GM23338 (cell line): ENCODE measurements around the gene RASSF10. TPM values are rescaled to one million over a fixed set of nuclear protein-coding genes. Genes with fewer than 3 reads are reported as not detected.

Source experiments
- ATAC-seq: fragments of 200-7000 bp; cut with Tn5 transposase; 3 replicates; pipeline ENCODE4 v1.9.1; 2020
- DNase-seq: peaks from one replicate; pipeline ENCODE4 v3.0.0-alpha.2; 2015; ENCODE audit warnings: low spot score
- H2AFZ ChIP-seq: fragments of 200-600 bp; sonication (generic); 2 replicates; pipeline ENCODE4 v1.8.0; 2016; ENCODE audit warnings: antibody characterized with exemption, mild to moderate bottlenecking, moderate library complexity
- H3F3A ChIP-seq: fragments of 200-600 bp; sonication (generic); replicated peaks from 2 replicates; pipeline ENCODE4 v1.8.0; 2017; ENCODE audit warnings: antibody characterized with exemption, mixed run types, low read depth
- H3K27ac ChIP-seq: fragments of 200-600 bp; sonication (generic); 2 replicates; pipeline ENCODE4 v1.6.1; 2016; ENCODE audit warnings: low read depth
- H3K27me3 ChIP-seq: fragments of 200-600 bp; sonication (generic); 2 replicates; pipeline ENCODE4 v1.8.0; 2016; ENCODE audit warnings: mild to moderate bottlenecking, mixed run types, moderate library complexity; ENCODE audit not compliant: insufficient read depth
- H3K36me3 ChIP-seq: fragments of 200-600 bp; sonication (generic); 2 replicates; pipeline ENCODE4 v1.8.0; 2016; ENCODE audit warnings: mild to moderate bottlenecking; ENCODE audit not compliant: insufficient read depth
- H3K4me1 ChIP-seq: fragments of 200-600 bp; sonication (generic); 2 replicates; pipeline ENCODE4 v1.8.0; 2016; ENCODE audit warnings: mild to moderate bottlenecking, moderate library complexity; ENCODE audit not compliant: insufficient read depth
- H3K4me2 ChIP-seq: fragments of 200-600 bp; sonication (generic); 2 replicates; pipeline ENCODE4 v1.7.1; 2017; ENCODE audit warnings: mixed run types
- H3K4me3 ChIP-seq: fragments of 200-600 bp; sonication (generic); 2 replicates; pipeline ENCODE4 v1.6.1; 2016; ENCODE audit warnings: mixed run types
- H3K79me2 ChIP-seq: fragments of 200-600 bp; sonication (generic); replicated peaks from 2 replicates; pipeline ENCODE4 v1.8.0; 2017; ENCODE audit warnings: mild to moderate bottlenecking; ENCODE audit not compliant: insufficient read depth
- H3K9me2 ChIP-seq: fragments of 200-600 bp; sonication (generic); 2 replicates; pipeline ENCODE4 v1.8.0; 2017; ENCODE audit not compliant: insufficient read depth
- H4K20me1 ChIP-seq: fragments of 200-600 bp; sonication (generic); replicated peaks from 2 replicates; pipeline ENCODE4 v1.8.0; 2017; ENCODE audit warnings: mild to moderate bottlenecking; ENCODE audit not compliant: insufficient read depth
- H3K27ac Mint-ChIP-seq: 2 replicates; pipeline ENCODE4 v1.8.0; 2020; ENCODE audit warnings: inconsistent platforms, mild to moderate bottlenecking, moderate library complexity, mixed read lengths
- H3K27me3 Mint-ChIP-seq: 3 replicates; pipeline ENCODE4 v1.8.0; 2022; ENCODE audit warnings: low read depth, mild to moderate bottlenecking, moderate library complexity, mixed read lengths, inconsistent platforms; ENCODE audit not compliant: insufficient read depth, poor library complexity
- H3K36me3 Mint-ChIP-seq: 3 replicates; pipeline ENCODE4 v1.8.0; 2021; ENCODE audit warnings: low read depth, mild to moderate bottlenecking, inconsistent platforms, moderate library complexity, mixed read lengths
- H3K4me1 Mint-ChIP-seq: 3 replicates; pipeline ENCODE4 v1.8.0; 2020; ENCODE audit warnings: mild to moderate bottlenecking, inconsistent platforms, mixed read lengths
- H3K4me3 Mint-ChIP-seq: 3 replicates; pipeline ENCODE4 v1.8.0; 2021; ENCODE audit warnings: moderate library complexity, mild to moderate bottlenecking, inconsistent platforms, mixed read lengths
- H3K9me3 Mint-ChIP-seq: 3 replicates; pipeline ENCODE4 v1.8.0; 2020; ENCODE audit warnings: moderate library complexity, mild to moderate bottlenecking, inconsistent platforms, mixed read lengths
- CREB1 ChIP-seq: fragments of 250-450 bp; sonication (Bioruptor Pico); IDR thresholded peaks from 2 replicates; pipeline ENCODE4 v1.5.0; 2020; ENCODE audit warnings: low read depth, mild to moderate bottlenecking, moderate library complexity
- EZH2 ChIP-seq: fragments of 200-600 bp; sonication (generic); IDR thresholded peaks from one replicate; pipeline ENCODE4 v1.8.0; 2017; ENCODE audit warnings: antibody characterized with exemption, mild to moderate bottlenecking, low read depth; ENCODE audit not compliant: unreplicated experiment
- EZH2phosphoT487 ChIP-seq: fragments of 200-600 bp; sonication (generic); IDR thresholded peaks from one replicate; pipeline ENCODE4 v1.8.1; 2018; ENCODE audit warnings: antibody characterized with exemption; ENCODE audit not compliant: unreplicated experiment
- JUNB ChIP-seq: IDR thresholded peaks from one replicate; pipeline ENCODE4 v1.6.1; 2016; ENCODE audit warnings: antibody characterized with exemption; ENCODE audit not compliant: unreplicated experiment
- NANOG ChIP-seq: IDR thresholded peaks from 2 replicates; pipeline ENCODE4 v1.6.1; 2016; ENCODE audit warnings: antibody characterized with exemption, borderline replicate concordance
- POLR2AphosphoS5 ChIP-seq: IDR thresholded peaks from 2 replicates; pipeline ENCODE4 v1.6.1; 2016; ENCODE audit warnings: antibody characterized with exemption, low read depth
- STAT1 ChIP-seq: IDR thresholded peaks from one replicate; pipeline ENCODE4 v1.6.1; 2016; ENCODE audit warnings: antibody characterized with exemption; ENCODE audit not compliant: unreplicated experiment
- ZNF114 ChIP-seq: fragments of 250-450 bp; sonication (Bioruptor Pico); IDR thresholded peaks from 2 replicates; pipeline ENCODE4 v1.5.0; 2020; ENCODE audit warnings: mild to moderate bottlenecking, moderate library complexity
- ZNF331 ChIP-seq: fragments of 250-450 bp; sonication (Bioruptor Pico); IDR thresholded peaks from 2 replicates; pipeline ENCODE4 v1.5.0; 2020; ENCODE audit warnings: low read depth, mild to moderate bottlenecking, moderate library complexity
- polyA plus RNA-seq: library from polyadenylated mRNA; unstranded; fragments of >200 nt; fragmentation: Nextera tagmentation; extraction: Ambion mirVana; gene quantifications from 2 replicates; pipeline ENCODE4 v1.2.1, GENCODE V29; 2016
- total RNA-seq: library from RNA; depleted of rRNA; stranded (reverse); fragments of >200 nt; shearing (Covaris generic); gene quantifications from 2 replicates; pipeline ENCODE4 v1.2.3, GENCODE V29; 2014
- TF ChIP-seq, protein P1 (sequence below): IDR thresholded peaks from 2 replicates; pipeline ENCODE4 v1.6.1; 2016; ENCODE audit warnings: antibody characterized with exemption
- TF ChIP-seq, protein P2 (sequence below): fragments of 250-450 bp; sonication (Bioruptor Pico); IDR thresholded peaks from 2 replicates; pipeline ENCODE4 v1.5.0; 2020; ENCODE audit warnings: mild to moderate bottlenecking, moderate library complexity
- TF ChIP-seq, protein P3 (sequence below): IDR thresholded peaks from one replicate; pipeline ENCODE4 v1.6.1; 2018; ENCODE audit warnings: antibody characterized with exemption; ENCODE audit not compliant: unreplicated experiment
- TF ChIP-seq, protein P4 (sequence below), 2 experiments: fragments of 200-600 bp in 1 of 2; sonication (generic) in 1 of 2; conservative IDR thresholded peaks; 2 replicates each; pipeline versions ENCODE4 v1.5.1 to v1.6.1; 2016 to 2017; ENCODE audit warnings: antibody characterized with exemption in 2 of 2, low read depth in 2 of 2, mild to moderate bottlenecking in 2 of 2, moderate library complexity in 1 of 2

RASSF10 gene
- total and polyA plus RNA-seq, 2 experiments from 2014 or later = 0.13 to 1.8 TPM

DNA sequence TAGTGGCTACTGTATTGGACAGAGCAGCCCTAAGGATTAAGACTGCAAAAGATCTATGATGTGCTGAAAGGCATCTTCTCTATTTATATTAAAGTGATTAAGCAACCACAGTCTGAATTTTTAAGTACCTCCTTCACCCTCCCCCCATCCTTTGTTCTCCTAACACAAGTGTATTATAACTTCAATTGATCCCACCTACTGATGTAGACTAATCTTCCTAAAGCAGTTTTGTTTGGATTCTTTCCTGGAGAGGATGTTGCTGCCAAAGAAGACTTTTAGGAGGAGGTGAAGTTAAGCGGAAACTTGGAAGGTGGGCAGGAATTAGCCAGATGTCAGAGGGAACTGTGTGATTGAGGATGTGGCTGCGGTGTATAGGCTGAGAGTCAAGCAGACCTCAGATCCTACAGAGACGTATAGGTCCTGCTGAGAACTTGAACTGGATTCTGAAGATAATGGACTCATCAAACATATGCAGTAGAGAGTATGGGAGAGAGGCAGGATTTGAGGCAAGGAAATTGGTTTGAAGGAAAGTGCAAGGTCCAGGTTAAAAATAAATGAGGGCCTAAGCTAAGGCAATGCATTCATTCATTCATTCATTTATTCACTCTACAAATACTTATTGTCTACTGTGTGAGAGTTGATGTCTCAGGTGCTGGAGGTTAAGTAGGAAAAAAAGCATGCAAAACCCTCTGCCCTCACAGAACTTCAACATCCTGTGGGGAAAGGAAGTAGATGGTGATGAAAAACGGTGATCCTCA lies 5.2 kb upstream of the RASSF10 start:
- Histone ChIP-seq H4K20me1 (no peaks in the 10 kb centered on the region), H3K27ac (no peak overlapping the region), H3K27me3 (peaks cover 15% of the 10 kb centered on the region), H3K36me3 (peaks cover 6% of the 10 kb centered on the region; the same call in 1 of the 2 replicates), H2AFZ (no peak overlapping the region), H3K4me1 (peaks cover 24% of the 10 kb centered on the region), H3K4me2 (peak overlapping the region; percentile 33; the same call in 1 of the 2 replicates), H3K9me2 (peaks cover 19% of the 10 kb centered on the region; the same call in 1 of the 2 replicates), H3F3A (peaks cover 2% of the 10 kb centered on the region; the same call in 1 of the 2 replicates), H3K4me3 (no peak overlapping the region), H3K79me2 (no peaks in the 10 kb centered on the region)
- Mint-ChIP-seq H3K36me3 (peaks cover 29% of the 10 kb centered on the region; the same call in 2 of the 3 replicates), H3K27me3 (peaks cover 13% of the 10 kb centered on the region), H3K27ac (no peak overlapping the region), H3K4me1 (peaks cover 32% of the 10 kb centered on the region), H3K4me3 (no peak overlapping the region), H3K9me3 (peaks cover 23% of the 10 kb centered on the region)
- DNase-seq (no peak), ATAC-seq (no peak)
- TF ChIP-seq, protein P1, sequence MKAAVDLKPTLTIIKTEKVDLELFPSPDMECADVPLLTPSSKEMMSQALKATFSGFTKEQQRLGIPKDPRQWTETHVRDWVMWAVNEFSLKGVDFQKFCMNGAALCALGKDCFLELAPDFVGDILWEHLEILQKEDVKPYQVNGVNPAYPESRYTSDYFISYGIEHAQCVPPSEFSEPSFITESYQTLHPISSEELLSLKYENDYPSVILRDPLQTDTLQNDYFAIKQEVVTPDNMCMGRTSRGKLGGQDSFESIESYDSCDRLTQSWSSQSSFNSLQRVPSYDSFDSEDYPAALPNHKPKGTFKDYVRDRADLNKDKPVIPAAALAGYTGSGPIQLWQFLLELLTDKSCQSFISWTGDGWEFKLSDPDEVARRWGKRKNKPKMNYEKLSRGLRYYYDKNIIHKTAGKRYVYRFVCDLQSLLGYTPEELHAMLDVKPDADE = no peak
- no peak for TF ChIP-seq POLR2AphosphoS5
- TF ChIP-seq, protein P2, sequence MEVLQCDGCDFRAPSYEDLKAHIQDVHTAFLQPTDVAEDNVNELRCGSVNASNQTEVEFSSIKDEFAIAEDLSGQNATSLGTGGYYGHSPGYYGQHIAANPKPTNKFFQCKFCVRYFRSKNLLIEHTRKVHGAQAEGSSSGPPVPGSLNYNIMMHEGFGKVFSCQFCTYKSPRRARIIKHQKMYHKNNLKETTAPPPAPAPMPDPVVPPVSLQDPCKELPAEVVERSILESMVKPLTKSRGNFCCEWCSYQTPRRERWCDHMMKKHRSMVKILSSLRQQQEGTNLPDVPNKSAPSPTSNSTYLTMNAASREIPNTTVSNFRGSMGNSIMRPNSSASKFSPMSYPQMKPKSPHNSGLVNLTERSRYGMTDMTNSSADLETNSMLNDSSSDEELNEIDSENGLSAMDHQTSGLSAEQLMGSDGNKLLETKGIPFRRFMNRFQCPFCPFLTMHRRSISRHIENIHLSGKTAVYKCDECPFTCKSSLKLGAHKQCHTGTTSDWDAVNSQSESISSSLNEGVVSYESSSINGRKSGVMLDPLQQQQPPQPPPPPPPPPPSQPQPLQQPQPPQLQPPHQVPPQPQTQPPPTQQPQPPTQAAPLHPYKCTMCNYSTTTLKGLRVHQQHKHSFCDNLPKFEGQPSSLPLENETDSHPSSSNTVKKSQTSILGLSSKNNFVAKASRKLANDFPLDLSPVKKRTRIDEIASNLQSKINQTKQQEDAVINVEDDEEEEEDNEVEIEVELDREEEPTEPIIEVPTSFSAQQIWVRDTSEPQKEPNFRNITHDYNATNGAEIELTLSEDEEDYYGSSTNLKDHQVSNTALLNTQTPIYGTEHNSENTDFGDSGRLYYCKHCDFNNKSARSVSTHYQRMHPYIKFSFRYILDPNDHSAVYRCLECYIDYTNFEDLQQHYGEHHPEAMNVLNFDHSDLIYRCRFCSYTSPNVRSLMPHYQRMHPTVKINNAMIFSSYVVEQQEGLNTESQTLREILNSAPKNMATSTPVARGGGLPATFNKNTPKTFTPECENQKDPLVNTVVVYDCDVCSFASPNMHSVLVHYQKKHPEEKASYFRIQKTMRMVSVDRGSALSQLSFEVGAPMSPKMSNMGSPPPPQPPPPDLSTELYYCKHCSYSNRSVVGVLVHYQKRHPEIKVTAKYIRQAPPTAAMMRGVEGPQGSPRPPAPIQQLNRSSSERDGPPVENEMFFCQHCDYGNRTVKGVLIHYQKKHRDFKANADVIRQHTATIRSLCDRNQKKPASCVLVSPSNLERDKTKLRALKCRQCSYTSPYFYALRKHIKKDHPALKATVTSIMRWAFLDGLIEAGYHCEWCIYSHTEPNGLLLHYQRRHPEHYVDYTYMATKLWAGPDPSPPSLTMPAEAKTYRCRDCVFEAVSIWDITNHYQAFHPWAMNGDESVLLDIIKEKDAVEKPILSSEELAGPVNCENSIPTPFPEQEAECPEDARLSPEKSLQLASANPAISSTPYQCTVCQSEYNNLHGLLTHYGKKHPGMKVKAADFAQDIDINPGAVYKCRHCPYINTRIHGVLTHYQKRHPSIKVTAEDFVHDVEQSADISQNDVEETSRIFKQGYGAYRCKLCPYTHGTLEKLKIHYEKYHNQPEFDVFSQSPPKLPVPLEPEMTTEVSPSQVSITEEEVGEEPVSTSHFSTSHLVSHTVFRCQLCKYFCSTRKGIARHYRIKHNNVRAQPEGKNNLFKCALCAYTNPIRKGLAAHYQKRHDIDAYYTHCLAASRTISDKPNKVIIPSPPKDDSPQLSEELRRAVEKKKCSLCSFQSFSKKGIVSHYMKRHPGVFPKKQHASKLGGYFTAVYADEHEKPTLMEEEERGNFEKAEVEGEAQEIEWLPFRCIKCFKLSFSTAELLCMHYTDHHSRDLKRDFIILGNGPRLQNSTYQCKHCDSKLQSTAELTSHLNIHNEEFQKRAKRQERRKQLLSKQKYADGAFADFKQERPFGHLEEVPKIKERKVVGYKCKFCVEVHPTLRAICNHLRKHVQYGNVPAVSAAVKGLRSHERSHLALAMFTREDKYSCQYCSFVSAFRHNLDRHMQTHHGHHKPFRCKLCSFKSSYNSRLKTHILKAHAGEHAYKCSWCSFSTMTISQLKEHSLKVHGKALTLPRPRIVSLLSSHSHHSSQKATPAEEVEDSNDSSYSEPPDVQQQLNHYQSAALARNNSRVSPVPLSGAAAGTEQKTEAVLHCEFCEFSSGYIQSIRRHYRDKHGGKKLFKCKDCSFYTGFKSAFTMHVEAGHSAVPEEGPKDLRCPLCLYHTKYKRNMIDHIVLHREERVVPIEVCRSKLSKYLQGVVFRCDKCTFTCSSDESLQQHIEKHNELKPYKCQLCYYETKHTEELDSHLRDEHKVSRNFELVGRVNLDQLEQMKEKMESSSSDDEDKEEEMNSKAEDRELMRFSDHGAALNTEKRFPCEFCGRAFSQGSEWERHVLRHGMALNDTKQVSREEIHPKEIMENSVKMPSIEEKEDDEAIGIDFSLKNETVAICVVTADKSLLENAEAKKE (CRISPR knock-in tag) = no peak
- TF ChIP-seq, protein P3, sequence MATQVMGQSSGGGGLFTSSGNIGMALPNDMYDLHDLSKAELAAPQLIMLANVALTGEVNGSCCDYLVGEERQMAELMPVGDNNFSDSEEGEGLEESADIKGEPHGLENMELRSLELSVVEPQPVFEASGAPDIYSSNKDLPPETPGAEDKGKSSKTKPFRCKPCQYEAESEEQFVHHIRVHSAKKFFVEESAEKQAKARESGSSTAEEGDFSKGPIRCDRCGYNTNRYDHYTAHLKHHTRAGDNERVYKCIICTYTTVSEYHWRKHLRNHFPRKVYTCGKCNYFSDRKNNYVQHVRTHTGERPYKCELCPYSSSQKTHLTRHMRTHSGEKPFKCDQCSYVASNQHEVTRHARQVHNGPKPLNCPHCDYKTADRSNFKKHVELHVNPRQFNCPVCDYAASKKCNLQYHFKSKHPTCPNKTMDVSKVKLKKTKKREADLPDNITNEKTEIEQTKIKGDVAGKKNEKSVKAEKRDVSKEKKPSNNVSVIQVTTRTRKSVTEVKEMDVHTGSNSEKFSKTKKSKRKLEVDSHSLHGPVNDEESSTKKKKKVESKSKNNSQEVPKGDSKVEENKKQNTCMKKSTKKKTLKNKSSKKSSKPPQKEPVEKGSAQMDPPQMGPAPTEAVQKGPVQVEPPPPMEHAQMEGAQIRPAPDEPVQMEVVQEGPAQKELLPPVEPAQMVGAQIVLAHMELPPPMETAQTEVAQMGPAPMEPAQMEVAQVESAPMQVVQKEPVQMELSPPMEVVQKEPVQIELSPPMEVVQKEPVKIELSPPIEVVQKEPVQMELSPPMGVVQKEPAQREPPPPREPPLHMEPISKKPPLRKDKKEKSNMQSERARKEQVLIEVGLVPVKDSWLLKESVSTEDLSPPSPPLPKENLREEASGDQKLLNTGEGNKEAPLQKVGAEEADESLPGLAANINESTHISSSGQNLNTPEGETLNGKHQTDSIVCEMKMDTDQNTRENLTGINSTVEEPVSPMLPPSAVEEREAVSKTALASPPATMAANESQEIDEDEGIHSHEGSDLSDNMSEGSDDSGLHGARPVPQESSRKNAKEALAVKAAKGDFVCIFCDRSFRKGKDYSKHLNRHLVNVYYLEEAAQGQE = no peak
- TF ChIP-seq STAT1 = no peak
- TF ChIP-seq EZH2phosphoT487 = no peak
- no peak for TF ChIP-seq JUNB
- TF ChIP-seq ZNF114 (CRISPR knock-in tag) = no peak
- no peak for TF ChIP-seq ZNF331 (CRISPR knock-in tag)
- TF ChIP-seq NANOG = no peak
- no peak for TF ChIP-seq EZH2
- no peak for TF ChIP-seq CREB1 (CRISPR knock-in tag)
- TF ChIP-seq, protein P4, sequence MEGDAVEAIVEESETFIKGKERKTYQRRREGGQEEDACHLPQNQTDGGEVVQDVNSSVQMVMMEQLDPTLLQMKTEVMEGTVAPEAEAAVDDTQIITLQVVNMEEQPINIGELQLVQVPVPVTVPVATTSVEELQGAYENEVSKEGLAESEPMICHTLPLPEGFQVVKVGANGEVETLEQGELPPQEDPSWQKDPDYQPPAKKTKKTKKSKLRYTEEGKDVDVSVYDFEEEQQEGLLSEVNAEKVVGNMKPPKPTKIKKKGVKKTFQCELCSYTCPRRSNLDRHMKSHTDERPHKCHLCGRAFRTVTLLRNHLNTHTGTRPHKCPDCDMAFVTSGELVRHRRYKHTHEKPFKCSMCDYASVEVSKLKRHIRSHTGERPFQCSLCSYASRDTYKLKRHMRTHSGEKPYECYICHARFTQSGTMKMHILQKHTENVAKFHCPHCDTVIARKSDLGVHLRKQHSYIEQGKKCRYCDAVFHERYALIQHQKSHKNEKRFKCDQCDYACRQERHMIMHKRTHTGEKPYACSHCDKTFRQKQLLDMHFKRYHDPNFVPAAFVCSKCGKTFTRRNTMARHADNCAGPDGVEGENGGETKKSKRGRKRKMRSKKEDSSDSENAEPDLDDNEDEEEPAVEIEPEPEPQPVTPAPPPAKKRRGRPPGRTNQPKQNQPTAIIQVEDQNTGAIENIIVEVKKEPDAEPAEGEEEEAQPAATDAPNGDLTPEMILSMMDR (conservative IDR thresholded peaks at IDR 0.05; ENCODE audit: low read depth in 2 of 2) = no peak
